HG03108 (cell line): ENCODE measurements around the gene JMJD4.
"Not testable (repeated sequence)": the region's sequence is repeated elsewhere in the genome, so short reads cannot be mapped to it uniquely, and the experiment has no call there.

ENCODE experiments used
- ATAC-seq: cut with Tn5 transposase; IDR thresholded peaks from one replicate; pipeline ENCODE4 v1.9.1; 2021; ENCODE audit warnings: moderate library complexity; ENCODE audit not compliant: unreplicated experiment

JMJD4 gene

GRCh38 chr1:227733751-227734545, 1.2 kb downstream of the JMJD4 start:
- ATAC-seq, result no peak

DNA sequence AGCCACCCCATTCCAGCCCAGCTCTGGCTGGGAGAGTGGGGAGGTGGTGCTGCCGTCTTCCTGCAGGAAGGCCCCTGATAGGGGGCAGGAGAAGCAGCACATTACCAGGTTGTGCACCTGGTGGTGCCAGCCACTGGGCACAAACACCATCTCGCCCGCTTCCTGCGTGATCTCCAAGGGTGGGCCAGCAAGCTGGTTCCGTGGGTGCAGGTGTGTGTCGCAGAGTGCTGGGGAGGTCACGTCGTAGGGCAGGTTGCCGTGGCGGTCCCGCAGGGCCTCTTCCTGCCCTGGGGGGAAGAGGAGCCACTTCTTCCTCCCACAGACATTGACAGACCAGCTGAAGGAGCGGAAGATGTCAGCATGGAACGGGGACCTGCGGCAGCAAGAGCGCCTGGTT, 1.8 kb downstream of the JMJD4 start:
- no peak for ATAC-seq

DNA sequence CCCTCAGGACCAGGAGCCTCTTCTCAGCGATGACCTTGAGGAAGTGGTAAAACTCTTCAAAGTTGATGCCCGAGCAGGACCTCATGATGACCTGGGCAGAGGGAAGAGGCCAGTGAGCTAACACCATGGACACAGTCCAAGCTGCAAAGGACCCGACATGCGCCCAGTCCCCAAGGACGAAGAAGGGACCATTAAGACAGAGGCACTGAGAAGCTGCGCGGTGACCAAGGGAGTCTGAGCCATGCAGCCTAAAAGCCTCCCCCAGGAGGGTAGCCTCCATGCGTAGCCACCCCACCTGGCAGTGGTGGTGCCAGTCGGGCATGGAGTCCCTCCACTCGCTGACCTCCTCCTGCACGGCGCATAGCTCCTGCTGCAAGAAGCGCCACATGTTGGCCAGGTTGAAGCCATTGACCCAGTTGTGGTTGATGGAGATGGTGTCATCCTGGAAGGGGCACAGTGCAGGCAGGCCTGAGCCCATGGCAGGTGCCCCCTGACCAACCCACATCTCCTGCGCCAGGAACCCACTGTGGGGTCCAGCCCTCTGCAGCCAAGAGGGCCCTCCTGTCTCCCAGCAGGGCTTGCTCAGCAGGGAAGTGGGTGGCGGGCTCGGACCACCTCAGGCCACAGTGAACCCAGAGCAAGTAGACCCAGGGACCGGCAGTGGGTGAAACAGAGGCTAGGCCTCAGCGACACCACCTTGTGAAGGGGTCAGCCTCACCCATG, 2.4 kb downstream of the JMJD4 start:
- ATAC-seq, result no peak

DNA sequence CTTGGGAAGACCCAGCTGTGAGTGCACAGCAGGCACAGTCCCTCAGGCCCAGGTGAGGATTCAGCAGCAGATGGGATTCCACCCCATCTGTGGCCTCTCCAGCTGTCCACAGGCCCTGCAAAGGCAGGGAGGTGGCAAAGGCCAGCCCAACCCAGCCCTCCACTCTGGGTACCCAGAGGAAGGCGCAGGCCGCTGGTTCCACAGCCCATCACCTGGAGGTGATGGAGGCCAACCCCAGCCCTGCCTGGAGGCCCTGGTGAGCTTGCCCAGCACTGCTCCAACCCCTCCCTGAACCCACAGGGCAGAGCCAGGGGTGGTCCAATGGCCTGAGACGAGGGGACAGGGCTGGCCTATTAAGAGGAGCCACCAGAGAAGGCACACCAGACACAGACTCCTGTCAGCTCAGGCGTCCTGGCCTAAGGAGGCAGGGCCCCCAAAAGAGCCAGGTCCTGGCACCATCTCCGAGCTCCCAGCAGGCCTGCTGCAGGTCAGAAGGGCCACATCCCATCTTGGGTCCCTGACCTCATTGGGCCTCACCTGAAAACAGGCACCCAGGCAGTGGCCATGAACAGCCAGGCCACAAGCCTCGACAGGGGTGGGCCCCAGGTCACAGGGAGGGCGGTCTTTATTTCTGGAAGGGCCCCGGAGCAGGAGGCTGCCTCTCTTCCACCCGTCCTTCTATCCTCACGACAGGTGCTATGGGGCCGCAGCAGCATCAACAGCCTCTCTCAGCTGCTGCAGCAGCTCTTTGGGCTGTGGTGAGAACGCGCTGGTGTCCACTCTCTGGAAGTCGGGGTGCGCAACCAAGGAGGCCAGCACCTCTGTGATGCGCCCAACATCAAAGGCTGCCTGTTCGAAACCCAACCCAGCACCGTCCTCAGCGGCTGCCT, 3.2 kb downstream of the JMJD4 start:
- no peak for ATAC-seq

- ATAC-seq, result no peak
Measured at GRCh38 chr1:227731241-227731677, 3.8 kb downstream of the JMJD4 start.

DNA sequence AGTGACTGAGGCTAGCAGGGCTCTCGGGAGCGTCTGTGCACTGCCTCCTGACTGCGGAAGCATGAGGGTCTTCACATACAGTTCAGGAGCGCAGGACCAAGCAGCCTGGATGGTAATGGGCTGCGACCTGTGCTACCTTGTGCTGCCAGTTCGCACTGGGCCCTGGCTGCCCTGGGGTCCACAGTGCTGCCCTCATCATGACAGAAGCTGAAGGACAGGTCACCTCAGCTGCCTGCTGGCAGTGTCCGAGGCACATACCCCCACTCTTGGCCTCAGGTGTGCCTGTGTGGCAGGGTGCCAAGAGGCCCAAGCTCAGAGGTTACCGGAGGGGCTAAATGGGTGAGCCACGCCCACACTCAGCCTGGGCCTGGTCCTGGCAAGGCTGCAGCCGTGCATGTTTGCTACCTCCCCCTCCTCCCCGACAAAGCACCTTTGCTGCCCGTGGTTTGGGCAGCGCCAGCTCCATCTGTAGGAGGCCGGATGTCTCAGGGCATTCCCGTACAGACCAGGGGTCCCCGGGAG, 4.4 kb downstream of the JMJD4 start:
- no peak for ATAC-seq

DNA sequence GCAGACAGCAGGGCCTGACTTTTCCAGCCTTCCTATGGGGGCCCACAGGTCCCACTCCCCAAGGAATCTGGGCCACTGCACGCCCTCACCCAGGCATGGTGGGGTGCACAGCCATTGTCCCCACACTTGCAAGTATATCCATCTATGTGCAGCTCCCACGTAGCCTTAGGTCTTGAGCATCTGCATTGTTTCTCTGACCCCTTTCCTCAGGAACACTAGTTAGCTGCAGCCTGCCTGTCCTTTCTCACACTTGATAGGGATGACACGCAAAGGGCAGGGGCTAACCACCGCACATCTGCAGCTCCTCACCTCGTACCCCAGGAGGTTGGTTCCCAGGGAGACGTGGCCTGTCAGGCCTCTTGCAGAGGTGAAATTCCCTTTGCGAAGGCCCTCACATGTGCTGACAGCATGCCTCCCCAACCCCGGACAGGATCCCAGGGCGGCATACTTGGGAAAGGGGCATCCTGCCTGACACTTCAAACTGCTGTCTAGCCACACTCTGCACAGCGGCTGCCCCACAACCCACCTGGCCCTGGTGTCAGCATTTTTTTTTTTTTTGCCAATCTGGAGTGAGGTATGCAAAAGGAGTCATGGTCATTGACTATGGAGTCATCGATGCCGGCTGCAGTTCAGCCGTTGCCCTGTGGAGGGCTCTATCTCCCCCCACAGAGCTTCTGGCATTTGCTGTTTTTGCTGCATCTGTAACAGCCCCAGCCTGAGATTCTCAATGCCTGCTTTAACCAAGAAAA, 5.0 kb downstream of the JMJD4 start:
- no peak for ATAC-seq

GRCh38 chr1:227729144-227729880, 5.8 kb downstream of the JMJD4 start:
- ATAC-seq, result no peak

DNA sequence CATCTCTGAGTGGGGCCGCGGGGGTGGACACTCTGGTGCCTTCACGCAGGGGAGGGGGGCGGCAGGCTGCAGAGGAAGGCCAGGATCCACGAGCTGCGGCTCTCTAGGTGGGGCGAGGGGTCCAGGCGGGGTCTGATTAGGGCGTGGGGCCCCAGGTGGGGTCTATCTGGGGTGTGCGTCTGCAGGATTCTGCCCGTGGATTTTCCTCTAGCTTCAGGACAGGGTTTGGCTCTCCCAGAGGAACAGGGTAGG, 6.3 kb downstream of the JMJD4 start:
- ATAC-seq, result no peak

DNA sequence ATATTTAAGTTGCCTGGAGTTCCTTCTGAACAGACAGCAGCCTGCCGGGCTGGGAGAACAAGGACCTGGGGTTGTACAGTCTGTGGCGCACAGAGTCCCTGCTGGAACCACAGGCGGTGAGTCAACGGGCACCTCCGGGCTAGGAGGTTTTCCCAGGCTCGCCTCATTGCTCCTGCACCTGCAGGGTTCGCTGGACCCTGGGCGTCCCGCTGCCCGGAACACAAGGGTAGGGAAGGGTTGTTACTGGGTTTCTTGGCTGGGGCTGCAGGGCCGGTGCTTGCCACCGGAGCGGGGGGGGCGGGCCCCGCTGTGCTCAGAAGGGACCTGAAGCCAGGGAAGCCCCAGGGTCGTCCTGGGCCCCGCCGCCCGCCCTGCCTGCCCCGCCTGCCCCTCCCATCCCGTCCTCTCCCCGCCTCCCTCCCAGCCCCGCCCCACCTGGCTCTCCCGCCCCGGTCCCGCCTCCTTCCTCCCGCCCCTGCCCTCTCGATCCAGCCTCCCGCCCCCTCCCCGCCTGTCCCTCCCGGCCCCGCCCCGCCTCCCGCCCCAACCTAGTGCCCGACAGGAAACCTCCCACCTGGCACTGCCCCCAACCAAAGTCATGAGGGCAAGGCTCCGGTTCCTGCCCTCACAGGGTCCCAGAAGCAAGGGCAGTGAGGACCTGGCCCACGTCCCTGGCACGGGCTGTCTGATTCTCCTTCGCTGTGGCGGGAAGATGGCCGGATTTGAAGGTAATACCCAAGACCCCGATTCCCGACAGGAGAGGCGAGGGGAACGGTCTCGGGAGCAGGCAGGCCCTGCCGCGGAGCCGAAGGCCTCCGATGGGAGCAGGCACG, 6.8 kb downstream of the JMJD4 start:
- ATAC-seq, result peak; percentile 38

DNA sequence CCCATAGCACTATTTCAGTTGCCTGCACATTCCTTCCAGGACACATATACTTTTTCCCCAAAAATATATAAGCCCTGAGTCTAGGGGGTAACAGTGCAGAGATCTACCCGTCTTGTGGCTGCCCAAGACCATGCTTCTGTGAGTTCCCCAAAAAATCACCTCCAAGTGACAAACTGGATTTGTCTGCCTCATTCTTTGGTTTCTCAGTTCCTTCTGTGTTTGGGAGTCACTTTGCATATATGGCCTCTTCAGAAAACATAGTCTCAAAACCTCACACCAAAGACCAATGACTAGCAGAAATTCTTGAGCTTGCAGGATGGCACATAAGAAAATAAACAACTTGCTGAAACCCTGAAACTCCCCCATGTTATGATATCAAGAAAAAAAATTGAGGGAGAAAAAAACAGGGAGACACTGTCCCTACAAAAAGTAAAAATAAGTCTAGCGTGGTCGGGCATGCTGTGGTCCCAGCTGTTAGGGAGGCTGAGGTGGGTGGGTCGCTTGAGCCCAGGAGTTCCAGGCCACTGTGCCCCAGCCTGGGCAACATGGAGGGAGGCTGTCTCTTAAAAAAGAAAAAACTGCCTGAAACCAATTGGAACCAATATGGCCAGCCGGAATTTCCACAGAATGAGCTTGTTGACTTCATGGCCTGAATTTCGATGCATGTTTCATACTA, 8.0 kb downstream of the JMJD4 start:
- no peak for ATAC-seq

DNA sequence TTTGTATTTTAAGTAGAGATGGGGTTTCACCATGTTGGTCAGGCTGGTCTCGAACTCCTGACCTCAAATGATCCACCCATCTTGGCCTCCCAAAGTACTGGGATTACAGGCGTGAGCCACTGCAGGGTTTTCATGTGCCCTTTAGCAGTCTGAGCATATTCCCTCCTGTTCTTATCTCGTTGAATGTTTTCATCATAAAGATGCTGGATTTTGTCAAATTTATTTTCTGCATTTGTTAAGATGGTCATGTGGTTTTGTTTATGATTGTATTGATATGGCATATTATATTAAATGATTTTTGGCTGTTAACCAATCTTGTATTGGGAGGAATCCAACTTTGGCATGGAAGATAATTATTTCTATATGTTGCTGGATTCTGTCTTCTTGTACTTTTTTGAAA, 8.8 kb downstream of the JMJD4 start:
- ATAC-seq, result no peak

- no peak for ATAC-seq
Measured at GRCh38 chr1:227725046-227725445, 10.1 kb downstream of the JMJD4 start.

GRCh38 chr1:227723474-227723873, 11.6 kb downstream of the JMJD4 start:
- no peak for ATAC-seq

GRCh38 chr1:227718932-227719331, 16.2 kb downstream of the JMJD4 start:
- no peak for ATAC-seq

DNA sequence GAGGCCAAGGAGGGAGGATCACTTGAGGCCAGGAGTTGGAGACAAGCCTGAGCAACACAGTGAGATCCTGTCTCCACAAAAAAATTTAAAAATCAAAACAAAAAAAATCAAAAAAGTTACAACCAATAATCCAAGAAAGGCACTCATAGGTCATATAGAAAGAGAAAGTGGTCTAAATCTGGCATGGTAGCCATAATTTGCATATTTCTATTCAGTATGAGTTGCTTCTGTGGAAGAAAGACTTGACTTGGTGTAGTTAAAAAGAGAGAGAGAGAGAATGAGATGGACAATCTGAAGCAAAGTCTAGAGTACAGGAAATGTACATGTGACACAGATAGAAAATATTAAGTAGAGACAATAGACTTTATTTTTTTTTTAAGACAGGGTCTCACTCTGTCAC, 22.5 kb downstream of the JMJD4 start:
- ATAC-seq, result no peak

GRCh38 chr1:227710474-227710873, 24.6 kb downstream of the JMJD4 start:
- not testable (repeated sequence) for ATAC-seq

DNA sequence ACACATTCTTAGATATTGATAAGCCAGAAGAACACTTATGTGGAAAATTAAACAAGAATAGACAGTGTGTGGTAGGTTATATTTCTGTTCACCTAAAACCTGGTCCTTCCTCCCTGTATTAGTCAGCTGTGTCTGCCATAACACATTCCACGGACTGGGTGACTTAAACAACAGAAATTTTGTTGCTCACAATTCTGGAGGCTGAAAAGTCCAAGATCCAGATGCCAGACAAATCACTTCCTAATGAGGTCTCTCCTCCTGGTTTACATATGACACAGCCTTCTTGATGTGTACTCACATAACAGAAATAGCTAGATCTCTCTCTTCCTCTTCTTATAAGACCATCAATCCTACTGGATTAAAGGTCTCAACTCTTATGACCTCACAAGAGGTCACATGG, 25.7 kb downstream of the JMJD4 start:
- no peak for ATAC-seq

DNA sequence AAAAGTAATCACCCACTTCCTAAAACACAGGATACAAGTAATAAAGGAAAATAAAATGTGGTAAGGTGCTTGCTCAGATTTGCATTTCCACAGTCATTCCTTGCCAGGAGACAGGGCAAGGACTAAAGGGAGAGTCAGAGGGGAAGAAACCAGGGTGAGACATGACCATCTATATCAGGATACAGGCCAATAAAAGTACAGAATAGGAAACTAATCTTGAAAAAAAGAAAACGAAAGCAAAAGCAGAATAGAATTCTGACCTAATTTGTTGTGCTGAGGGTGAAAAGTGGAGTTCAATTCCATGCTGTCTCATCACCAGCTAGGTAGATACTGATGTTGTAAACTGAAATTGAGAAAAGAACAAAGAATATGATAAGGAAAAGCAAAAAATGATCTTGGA, 27.3 kb downstream of the JMJD4 start:
- ATAC-seq, result no peak
